H1 (cell line): ENCODE measurements around the gene PPP1CA. TPM values are rescaled to one million over a fixed set of nuclear protein-coding genes. Genes with fewer than 3 reads are reported as not detected.

Source experiments
- polyA plus RNA-seq, 7 experiments: library from polyadenylated mRNA; depleted of rRNA in 3 of 7; stranded (reverse) in 5 of 7; unstranded in 2 of 7; fragments of >200 nt in 5 of 7; fragments of 200-250 nt in 2 of 7; gene quantifications; 1 replicate in 5 of 7; 2 replicates in 1 of 7; 4 replicates in 1 of 7; pipeline versions ENCODE4 v1.2.1 to v1.2.3, GENCODE V29; 2011 to 2013; ENCODE audit warnings: missing spikeins in 2 of 7, mixed read lengths in 2 of 7
- total RNA-seq: library from RNA; stranded (reverse); fragmentation: NEBNext Ultra II Directional; extraction: Animal tissue kit (Norgen Biotek cat#: 25700); gene quantifications from 2 replicates; pipeline ENCODE4 v1.2.1, GENCODE V29; 2021
- TF ChIP-seq, protein P1 (sequence below), 3 experiments: IDR thresholded peaks; 1 replicate in 2 of 3; 2 replicates in 1 of 3; pipeline versions ENCODE4 v1.5.1 to v1.6.1; 2011; ENCODE audit warnings: low read length in 3 of 3, mild to moderate bottlenecking in 3 of 3, inconsistent platforms in 2 of 3, low read depth in 1 of 3, moderate library complexity in 1 of 3; ENCODE audit not compliant: insufficient read depth in 1 of 3; ENCODE audit errors: control extremely low read depth in 1 of 3

The PPP1CA gene
- total and polyA plus RNA-seq, 2 of the 8 experiments (the other 6 are each of a cell fraction or from before 2014, with no cell fraction given) = 198 to 359 TPM

DNA sequence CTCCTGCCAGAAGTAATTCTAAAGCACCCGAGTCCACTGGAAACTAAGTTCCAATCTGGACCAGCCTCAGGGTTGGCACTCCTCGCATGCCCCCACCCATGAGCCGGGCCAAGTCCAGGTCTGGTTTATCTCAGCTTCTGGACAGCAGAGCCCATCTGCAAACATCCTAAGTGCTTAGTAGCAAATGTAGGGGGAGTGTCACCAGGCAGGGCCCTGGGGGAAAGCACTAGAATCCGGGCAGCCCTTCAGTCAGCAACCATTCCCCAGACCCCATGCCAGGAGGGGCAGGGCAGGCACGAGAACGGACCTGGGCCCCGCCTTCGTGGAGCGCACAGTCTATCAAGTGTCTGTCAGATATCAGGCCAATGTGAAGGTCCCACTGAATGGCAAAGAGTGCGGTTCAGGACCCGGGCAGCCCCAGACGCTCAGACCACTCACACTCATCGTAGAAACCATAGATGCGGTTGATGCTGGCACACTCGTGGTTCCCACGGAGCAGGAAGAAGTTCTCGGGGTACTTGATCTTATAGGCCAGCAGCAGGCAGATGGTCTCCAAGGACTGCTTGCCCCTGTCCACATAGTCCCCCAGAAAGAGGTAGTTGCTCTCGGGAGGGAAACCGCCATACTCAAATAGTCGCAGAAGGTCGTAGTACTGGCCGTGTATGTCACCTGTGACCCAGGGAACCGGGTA, 1.3 kb downstream of the PPP1CA start (continued):
- TF ChIP-seq, protein P1, sequence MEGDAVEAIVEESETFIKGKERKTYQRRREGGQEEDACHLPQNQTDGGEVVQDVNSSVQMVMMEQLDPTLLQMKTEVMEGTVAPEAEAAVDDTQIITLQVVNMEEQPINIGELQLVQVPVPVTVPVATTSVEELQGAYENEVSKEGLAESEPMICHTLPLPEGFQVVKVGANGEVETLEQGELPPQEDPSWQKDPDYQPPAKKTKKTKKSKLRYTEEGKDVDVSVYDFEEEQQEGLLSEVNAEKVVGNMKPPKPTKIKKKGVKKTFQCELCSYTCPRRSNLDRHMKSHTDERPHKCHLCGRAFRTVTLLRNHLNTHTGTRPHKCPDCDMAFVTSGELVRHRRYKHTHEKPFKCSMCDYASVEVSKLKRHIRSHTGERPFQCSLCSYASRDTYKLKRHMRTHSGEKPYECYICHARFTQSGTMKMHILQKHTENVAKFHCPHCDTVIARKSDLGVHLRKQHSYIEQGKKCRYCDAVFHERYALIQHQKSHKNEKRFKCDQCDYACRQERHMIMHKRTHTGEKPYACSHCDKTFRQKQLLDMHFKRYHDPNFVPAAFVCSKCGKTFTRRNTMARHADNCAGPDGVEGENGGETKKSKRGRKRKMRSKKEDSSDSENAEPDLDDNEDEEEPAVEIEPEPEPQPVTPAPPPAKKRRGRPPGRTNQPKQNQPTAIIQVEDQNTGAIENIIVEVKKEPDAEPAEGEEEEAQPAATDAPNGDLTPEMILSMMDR (IDR thresholded peaks at IDR 0.05; ENCODE audit: control extremely low read depth in 1 of 3, insufficient read depth in 1 of 3, low read depth in 1 of 3, low read length in 3 of 3) = no peak
